K562 (cell line): ENCODE data around the gene MCCC2. TPM values are rescaled to one million over a fixed set of nuclear protein-coding genes. Genes with fewer than 3 reads are reported as not detected.
"Not testable (repeated sequence)": the region's sequence is repeated elsewhere in the genome, so short reads cannot be mapped to it uniquely, and the experiment has no call there.

ENCODE experiments used
- ATAC-seq: fragments of 200-7000 bp; cut with Tn5 transposase; 3 replicates; pipeline ENCODE4 v1.9.1; 2020; ENCODE audit warnings: moderate library complexity
- BruUV-seq: library from RNA; stranded (reverse); fragments of 400-500 nt; replicated peaks from 2 replicates; lab custom pipeline; 2021; lab: Mats Ljungman, UMichigan
- CTCF ChIA-PET: fragments of 300-600 bp; formaldehyde crosslinking; extraction: SDS; loops from one replicate; lab custom pipeline; 2021; ENCODE audit warnings: low intra/inter-chr PET ratio; lab: Yijun Ruan, JAX
- POLR2A ChIA-PET: fragments of 300-600, 350-650 bp; sonication (Branson Sonifier 250); formaldehyde crosslinking; extraction: SDS; loops from one replicate; lab custom pipeline; 2021; ENCODE audit warnings: antibody characterized with exemption, inconsistent platforms; lab: Yijun Ruan, JAX
- DNase-seq, 4 experiments: peaks; one replicate each; pipeline versions ENCODE4 v3.0.0 to v3.0.0-alpha.2; 2011 to 2018; ENCODE audit warnings: low spot score in 3 of 4, mixed read lengths in 3 of 4; ENCODE audit errors: extremely low read depth in 1 of 4
- FAIRE-seq: peaks from 2 replicates; lab custom pipeline; 2011; peaks lifted over from hg19 to GRCh38; lab: Jason Lieb, UNC
- H2AFZ ChIP-seq: 2 replicates; pipeline ENCODE4 v1.6.0; 2011; ENCODE audit warnings: low read depth, low read length, control low read depth, inconsistent platforms
- H3K27ac ChIP-seq: fragments of 200-600 bp; 3 replicates; pipeline ENCODE4 v1.8.0; 2011; ENCODE audit warnings: low read depth, mild to moderate bottlenecking, control low read depth, inconsistent platforms, low read length, moderate library complexity, mixed read lengths; ENCODE audit errors: extremely low read depth
- H3K27me3 ChIP-seq, 2 experiments: fragments of 300-600 bp in 1 of 2; 2 replicates in 1 of 2; 3 replicates in 1 of 2; pipeline versions ENCODE4 v1.6.0 to v1.8.0; 2011; ENCODE audit warnings: inconsistent platforms in 2 of 2, low read length in 2 of 2, mild to moderate bottlenecking in 1 of 2, mixed read lengths in 1 of 2, moderate library complexity in 1 of 2; ENCODE audit not compliant: control insufficient read depth in 2 of 2, insufficient read depth in 2 of 2
- H3K36me3 ChIP-seq: fragments of 300-600 bp; 3 replicates; pipeline ENCODE4 v1.8.0; 2011; ENCODE audit warnings: mild to moderate bottlenecking, low read length, inconsistent platforms; ENCODE audit not compliant: control insufficient read depth, insufficient read depth
- H3K4me1 ChIP-seq, 2 experiments: fragments of 200-600 bp in 1 of 2; replicated peaks in 1 of 2; 2 replicates in 1 of 2; 3 replicates in 1 of 2; pipeline versions ENCODE4 v1.5.1 to v1.8.0; 2011; ENCODE audit warnings: inconsistent platforms in 2 of 2, low read length in 2 of 2, mild to moderate bottlenecking in 1 of 2, mixed read lengths in 1 of 2, moderate library complexity in 1 of 2; ENCODE audit not compliant: control insufficient read depth in 2 of 2, insufficient read depth in 2 of 2
- H3K4me2 ChIP-seq: 2 replicates; pipeline ENCODE4 v1.6.1; 2011; ENCODE audit warnings: low read length, control low read depth, inconsistent platforms, mixed read lengths; ENCODE audit not compliant: insufficient read depth
- H3K4me3 ChIP-seq: fragments of 200-600 bp; sonication (generic), shearing (Covaris generic); 2 replicates; pipeline ENCODE4 v1.5.1; 2016; ENCODE audit warnings: control low read depth, inconsistent platforms
- H3K79me2 ChIP-seq: fragments of 200-600 bp; 3 replicates; pipeline ENCODE4 v1.8.0; 2011; ENCODE audit warnings: low read length, inconsistent platforms; ENCODE audit not compliant: control insufficient read depth, insufficient read depth
- H3K9ac ChIP-seq, 2 experiments: 2 replicates each; pipeline versions ENCODE4 v1.6.0 to v1.6.1; 2011; ENCODE audit warnings: low read depth in 2 of 2, low read length in 2 of 2, control low read depth in 1 of 2, inconsistent platforms in 1 of 2, mild to moderate bottlenecking in 1 of 2, mixed read lengths in 1 of 2; ENCODE audit not compliant: insufficient read depth in 1 of 2
- H3K9me1 ChIP-seq: one replicate; pipeline ENCODE4 v1.6.0; 2011; ENCODE audit warnings: inconsistent platforms, mild to moderate bottlenecking, low read length, moderate library complexity; ENCODE audit not compliant: control insufficient read depth, insufficient read depth
- H3K9me3 ChIP-seq: replicated peaks from 2 replicates; pipeline ENCODE4 v1.5.1; 2011; ENCODE audit warnings: low read depth, low read length, inconsistent platforms; ENCODE audit not compliant: control insufficient read depth, insufficient read depth
- H4K20me1 ChIP-seq: replicated peaks from 2 replicates; pipeline ENCODE4 v1.6.1; 2011; ENCODE audit warnings: low read length, inconsistent platforms, mixed read lengths; ENCODE audit not compliant: control insufficient read depth, insufficient read depth
- C11orf30 ChIP-seq: fragments of 450-650 bp; IDR thresholded peaks from 2 replicates; pipeline ENCODE4 v1.6.1; 2016; ENCODE audit warnings: low read depth, mild to moderate bottlenecking
- PHF21A ChIP-seq: fragments of 450-650 bp; IDR thresholded peaks from 2 replicates; pipeline ENCODE4 v1.6.1; 2017; ENCODE audit warnings: low read depth, borderline replicate concordance
- TRIM24 ChIP-seq, 2 experiments: fragments of 450-650 bp; IDR thresholded peaks; 2 replicates each; pipeline ENCODE4 v1.6.1; 2016
- ZNF316 ChIP-seq: fragments of 450-650 bp; IDR thresholded peaks from 2 replicates; pipeline ENCODE4 v1.6.1; 2016
- WGBS: fragments of 100-300 bp; shearing (Covaris generic); methylation state at CpG from one replicate; pipeline ENCODE4 v1.1.6; 2016; ENCODE audit warnings: low coverage, mixed read lengths; ENCODE audit not compliant: insufficient coverage; ENCODE audit errors: missing lambda C conversion rate; 5-methylcytosine and 5-hydroxymethylcytosine counted together
- in situ Hi-C: fragments of 300-500 bp; cut with MboI; formaldehyde crosslinking; loops from 4 replicates; pipeline ENCODE4 v1.15.0; 2018; ENCODE audit warnings: inconsistent platforms, mixed read lengths
- intact Hi-C: fragments of 100-400 bp; cut with micrococcal nuclease; formaldehyde crosslinking; loops from 2 replicates; pipeline ENCODE4 v1.14.2; 2022
- polyA plus RNA-seq, 8 experiments: library from polyadenylated mRNA; depleted of rRNA in 4 of 8; stranded (reverse) in 5 of 8; unstranded in 3 of 8; fragments of >200 nt; fragmentation: Nextera tagmentation in 2 of 8; fragmentation: Illumina TruSeq in 1 of 8; extraction: Ambion mirVana in 2 of 8; extraction: Trizol in 1 of 8; gene quantifications; 2 replicates each; pipeline versions ENCODE4 v1.2.1 to v1.2.3, GENCODE V29; 2011 to 2014; ENCODE audit warnings: inconsistent platforms in 1 of 8, missing spikeins in 1 of 8
- total RNA-seq, 7 experiments: library from RNA; depleted of rRNA in 6 of 7; stranded (reverse); fragments of >200 nt in 6 of 7; fragmentation: Illumina TruSeq in 2 of 7; extraction: Trizol in 2 of 7; gene quantifications; 2 replicates each; pipeline versions ENCODE4 v1.2.1 to v1.2.3, GENCODE V29; 2011 to 2021; ENCODE audit warnings: low replicate concordance in 1 of 7

Gene MCCC2
- total and polyA plus RNA-seq, 9 of the 15 experiments (the other 6 are each of a cell fraction or from before 2014, with no cell fraction given): 17.1 to 77.9 (median 52.5) TPM

GRCh38 chr5:71575588-71575987 lies 11.6 kb upstream of the MCCC2 start:
- H3K27ac ChIP-seq, CTCF ChIA-PET, H3K36me3 ChIP-seq, DNase-seq, BruUV-seq, H3K9ac ChIP-seq, ATAC-seq, H3K9me1 ChIP-seq, H3K27me3 ChIP-seq, H3K79me2 ChIP-seq, H3K9me3 ChIP-seq, intact Hi-C loops, H3K4me1 ChIP-seq, in situ Hi-C loops, H3K4me2 ChIP-seq, FAIRE-seq, H3K4me3 ChIP-seq, H4K20me1 ChIP-seq, H2AFZ ChIP-seq: not testable (repeated sequence)
- 45% methylated on average over 4 of the region's 4 CpGs for WGBS
- POLR2A ChIA-PET: interaction anchor here (0.6 to 1.5 kb wide), 2 partner anchors 11 to 12 kb away, joined by 3 to 5 read pairs; partner anchors contain the start of gene MCCC2
- TF ChIP-seq C11orf30: peak; percentile 55; the same call in 1 of the 2 replicates
- TF ChIP-seq ZNF316: peak; percentile 68
- TF ChIP-seq TRIM24 (IDR thresholded peaks at IDR 0.05): peak in 1 of 2 experiments; percentile 46; a peak in 1 of 4 replicates

GRCh38 chr5:71576241-71576640 lies 10.9 kb upstream of the MCCC2 start:
- WGBS: 58% methylated on average over 3 of the region's 3 CpGs
- Histone ChIP-seq H3K4me1 (peaks cover 0 to 5% of the 10 kb centered on the region in 2 experiments; a peak in 2 of 5 replicates), H2AFZ (no peak overlapping the region), H3K79me2 (no peaks in the 10 kb centered on the region), H4K20me1 (no peaks in the 10 kb centered on the region), H3K9me1 (no peaks in the 10 kb centered on the region), H3K36me3 (no peaks in the 10 kb centered on the region), H3K27ac (no peak overlapping the region), H3K4me2 (no peak overlapping the region), H3K9me3 (no peaks in the 10 kb centered on the region; the same call in 1 of the 2 replicates), H3K27me3 (no peaks in the 10 kb centered on the region), H3K9ac (no peak overlapping the region), H3K4me3 (no peak overlapping the region)
- FAIRE-seq: no peak
- TF ChIP-seq PHF21A: no peak
- 0 out of 2 replicates have a peak, but pooled peaks have one; percentile 8 for TF ChIP-seq ZNF316
- no peak for DNase-seq
- ATAC-seq: no peak
- no TSS peak for BruUV-seq
- ChIA-PET POLR2A (interaction anchor here (1.5 kb wide), 1 partner anchor 11 kb away, joined by 5 read pairs; the partner anchor contains the start of gene MCCC2), CTCF (interaction anchor here (0.5 kb wide), 1 partner anchor 23 kb away, joined by 4 read pairs; no protein-coding TSS in a partner anchor)
- intact Hi-C loops: no loop called here
- in situ Hi-C loops: no loop called here

DNA sequence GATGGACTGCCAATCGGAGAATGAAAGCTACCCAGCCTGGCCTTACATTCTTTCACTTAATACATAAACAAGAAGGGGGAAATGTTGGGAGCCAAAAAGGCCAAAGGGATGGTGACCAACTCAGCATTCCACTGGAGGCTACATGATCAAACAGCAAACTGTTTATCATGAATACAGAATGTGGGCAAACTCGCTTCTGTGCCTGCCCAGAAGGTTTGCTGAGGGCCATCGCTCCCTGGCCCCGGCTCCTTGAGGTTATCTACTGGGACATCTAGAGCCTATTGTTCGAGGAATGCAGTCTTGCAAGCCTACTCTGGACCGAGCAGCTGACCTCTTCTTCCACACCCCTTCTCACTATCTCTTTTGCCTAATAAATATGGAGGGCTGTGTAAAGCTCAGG lies 9.3 kb upstream of the MCCC2 start:
- ATAC-seq, H3K27me3 ChIP-seq, H4K20me1 ChIP-seq, H3K36me3 ChIP-seq, H3K79me2 ChIP-seq, intact Hi-C loops, H3K9ac ChIP-seq, H3K27ac ChIP-seq, H3K9me3 ChIP-seq, BruUV-seq, H2AFZ ChIP-seq, DNase-seq, H3K4me1 ChIP-seq, CTCF ChIA-PET, POLR2A ChIA-PET, in situ Hi-C loops, H3K4me2 ChIP-seq, H3K4me3 ChIP-seq, FAIRE-seq, H3K9me1 ChIP-seq: not testable (repeated sequence)
- 32% methylated on average over 6 of the region's 6 CpGs for WGBS
